Measurements from ENCODE around the gene CEACAM19.

Gene CEACAM19

GRCh38 chr19:44723299-44723951 is 52.1 kb downstream of the CEACAM19 start:
- no peak for FAIRE-seq
- no peak; the same call in 1 of the 2 replicates for TF ChIP-seq POLR2A (IDR thresholded peaks at IDR 0.05; ENCODE audit: low read depth, low read length)
- DNase-seq (ENCODE audit: insufficient read length, low spot score) = no peak

- DNase-seq (ENCODE audit: insufficient read length, low spot score) (peak; percentile 91), FAIRE-seq (no peak)
- TF ChIP-seq POLR2A (IDR thresholded peaks at IDR 0.05; ENCODE audit: low read depth, low read length) = no peak
Measured at GRCh38 chr19:44723952-44724319, 52.7 kb downstream of the CEACAM19 start.

- no peak for FAIRE-seq
- DNase-seq (ENCODE audit: insufficient read length, low spot score) = no peak
- no peak for TF ChIP-seq POLR2A (IDR thresholded peaks at IDR 0.05; ENCODE audit: low read depth, low read length)
Measured at GRCh38 chr19:44725251-44725650, 54.0 kb downstream of the CEACAM19 start.

DNA sequence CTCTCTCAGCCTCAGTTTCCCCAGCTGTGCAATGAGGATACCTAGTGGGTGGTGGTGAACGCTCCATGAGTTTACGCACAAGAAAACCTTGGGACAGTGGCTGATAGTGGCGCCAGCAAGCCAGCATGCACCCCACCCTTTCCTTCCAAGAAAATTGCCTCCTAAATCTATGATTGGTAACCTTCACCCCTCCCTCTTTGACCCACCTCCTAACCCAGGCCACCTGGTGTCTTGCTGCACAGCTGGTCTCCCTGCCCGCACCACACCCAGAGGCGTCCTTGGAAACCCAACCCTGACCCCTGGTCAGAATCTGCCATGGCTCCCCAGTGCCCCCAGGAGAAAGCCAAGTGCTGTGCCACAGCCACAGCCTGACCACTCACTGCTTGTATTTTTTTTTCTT is 54.4 kb downstream of the CEACAM19 start:
- no peak for DNase-seq (ENCODE audit: insufficient read length, low spot score)
- no peak for TF ChIP-seq POLR2A (IDR thresholded peaks at IDR 0.05; ENCODE audit: low read depth, low read length)
- FAIRE-seq = no peak

DNA sequence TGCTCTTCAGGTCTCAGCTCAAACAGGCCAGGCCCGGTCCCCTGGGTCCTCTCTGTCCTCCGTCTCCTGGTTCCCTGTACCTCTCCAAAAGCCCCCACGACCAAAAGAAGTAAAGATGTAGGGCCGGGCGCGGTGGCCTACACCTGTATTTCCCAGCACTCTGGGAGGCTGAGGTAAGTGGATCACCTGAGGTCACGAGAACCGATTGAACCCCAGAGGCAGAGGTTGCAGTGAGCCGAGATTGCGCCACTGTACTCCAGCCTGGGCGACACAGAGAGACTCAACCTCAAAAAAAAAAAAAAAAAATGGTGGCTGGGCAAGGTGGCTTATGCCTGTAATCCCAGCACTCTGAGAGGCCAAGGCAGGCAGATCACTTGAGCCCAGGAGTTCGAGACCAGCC is 55.2 kb downstream of the CEACAM19 start:
- DNase-seq (ENCODE audit: insufficient read length, low spot score) = no peak
- TF ChIP-seq POLR2A (IDR thresholded peaks at IDR 0.05; ENCODE audit: low read depth, low read length) = no peak
- FAIRE-seq = no peak

DNA sequence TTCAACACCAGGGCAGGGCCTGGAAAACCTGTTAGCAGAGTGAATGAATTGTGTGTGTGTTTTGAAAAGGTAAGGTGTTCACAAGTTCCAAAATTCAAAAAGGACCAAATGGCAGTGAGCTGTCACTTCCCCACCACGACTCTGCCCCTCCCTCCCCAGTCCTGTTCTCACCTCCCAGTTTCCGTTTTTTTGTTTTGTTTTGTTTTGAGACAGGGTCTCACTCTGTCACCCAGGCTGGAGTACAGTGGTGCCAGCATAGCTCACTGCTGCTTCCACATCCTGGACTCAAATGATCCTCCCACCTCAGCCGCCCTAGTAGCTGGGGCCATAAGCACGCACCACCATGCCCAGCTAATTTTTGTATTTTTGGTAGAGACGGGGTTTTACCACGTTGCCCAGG is 56.9 kb downstream of the CEACAM19 start:
- no peak for DNase-seq (ENCODE audit: insufficient read length, low spot score)
- no peak for FAIRE-seq
- no peak for TF ChIP-seq POLR2A (IDR thresholded peaks at IDR 0.05; ENCODE audit: low read depth, low read length)

DNA sequence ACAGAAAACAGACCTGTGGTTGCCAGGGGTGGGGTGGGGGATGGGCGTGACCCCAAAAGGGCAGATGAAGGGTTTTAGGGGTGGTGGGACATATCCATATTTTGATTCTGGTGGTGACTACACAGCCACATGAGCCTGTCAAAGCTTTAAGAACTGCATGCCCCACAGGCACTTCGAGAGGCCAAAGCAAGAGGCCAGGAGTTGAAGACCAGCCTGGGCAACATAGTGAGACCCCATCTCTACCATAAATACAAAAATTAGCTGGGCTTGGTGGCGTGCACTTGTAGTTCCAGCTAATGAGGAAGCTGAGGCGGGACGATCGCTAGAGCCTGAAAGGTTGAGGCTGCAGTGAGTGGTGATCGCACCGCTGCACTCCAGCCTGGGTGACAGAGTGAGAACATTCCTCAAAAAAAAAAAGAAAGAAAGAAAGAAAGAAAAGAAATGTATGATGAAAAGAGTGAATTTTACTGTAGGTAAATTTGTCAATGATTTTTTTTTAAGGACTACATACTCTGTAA is 58.3 kb downstream of the CEACAM19 start:
- no peak for TF ChIP-seq POLR2A (IDR thresholded peaks at IDR 0.05; ENCODE audit: low read depth, low read length)
- DNase-seq (ENCODE audit: insufficient read length, low spot score) (no peak), FAIRE-seq (no peak)

DNA sequence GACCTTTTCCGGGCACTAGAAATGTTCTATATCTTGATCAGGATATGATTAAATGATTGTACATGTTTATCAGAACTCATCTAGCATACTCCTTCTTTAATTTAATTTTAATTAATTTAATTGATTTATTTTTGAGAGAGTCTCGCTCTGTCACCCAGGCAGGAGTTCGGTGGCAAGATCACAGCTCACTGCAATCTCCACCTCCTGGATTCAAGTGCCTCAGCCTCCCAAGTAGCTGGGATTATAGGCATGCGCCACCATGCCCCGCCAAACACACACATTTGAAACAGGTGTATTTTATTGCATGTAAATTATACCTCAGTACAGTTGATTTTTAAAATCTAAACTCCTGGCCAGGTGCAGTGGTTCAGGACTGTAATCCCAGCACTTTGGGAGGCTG is 59.8 kb downstream of the CEACAM19 start:
- FAIRE-seq = no peak
- TF ChIP-seq POLR2A (IDR thresholded peaks at IDR 0.05; ENCODE audit: low read depth, low read length) = no peak
- no peak for DNase-seq (ENCODE audit: insufficient read length, low spot score)

DNA sequence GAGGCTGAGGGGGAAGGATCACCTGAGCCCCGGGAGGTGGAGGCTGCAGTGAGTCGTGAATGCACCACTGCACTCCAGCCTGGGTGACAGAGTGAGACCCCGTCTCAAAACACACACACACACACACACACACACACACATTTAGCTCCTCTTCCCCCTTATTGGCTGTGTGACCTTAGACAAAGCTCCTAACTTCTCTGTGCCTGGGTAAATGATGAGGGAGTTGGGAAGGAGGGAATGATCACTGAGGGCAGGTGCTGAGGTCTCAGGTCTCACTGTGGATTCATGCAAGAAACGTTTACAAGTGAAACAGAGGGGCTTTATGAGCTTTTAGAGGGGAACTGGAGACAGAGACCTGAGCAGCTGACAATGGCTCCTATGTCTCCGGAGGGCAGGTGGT is 60.3 kb downstream of the CEACAM19 start:
- FAIRE-seq = no peak
- DNase-seq (ENCODE audit: insufficient read length, low spot score) = no peak
- no peak for TF ChIP-seq POLR2A (IDR thresholded peaks at IDR 0.05; ENCODE audit: low read depth, low read length)

- DNase-seq (ENCODE audit: insufficient read length, low spot score) (no peak), FAIRE-seq (no peak)
- TF ChIP-seq POLR2A (IDR thresholded peaks at IDR 0.05; ENCODE audit: low read depth, low read length) = no peak
Measured at GRCh38 chr19:44732235-44733014, 61.1 kb downstream of the CEACAM19 start.
